Measurements from ENCODE around the gene RPRD1B.

RPRD1B gene

GRCh38 chr20:38085026-38085425, 51.5 kb downstream of the RPRD1B start:
- TF ChIP-seq CTCF (IDR thresholded peaks at IDR 0.05; ENCODE audit: insufficient read depth, low read length, missing control alignments) = no peak
- POLR2A ChIA-PET = interaction anchor here (1.1 to 1.2 kb wide), 3 partner anchors 12 to 133 kb away, joined by 3 to 6 read pairs (median 4); no protein-coding TSS in a partner anchor
- CTCF ChIA-PET = interaction anchor here (1.5 to 24.2 kb wide), 3 partner anchors 11 to 136 kb away, joined by 3 to 521 read pairs (median 69); no protein-coding TSS in a partner anchor
- no peak overlapping the region for H3K4me3 ChIP-seq (ENCODE audit: low read depth, low read length)
- DNase-seq (ENCODE audit: low read depth, low spot score) = no peak

DNA sequence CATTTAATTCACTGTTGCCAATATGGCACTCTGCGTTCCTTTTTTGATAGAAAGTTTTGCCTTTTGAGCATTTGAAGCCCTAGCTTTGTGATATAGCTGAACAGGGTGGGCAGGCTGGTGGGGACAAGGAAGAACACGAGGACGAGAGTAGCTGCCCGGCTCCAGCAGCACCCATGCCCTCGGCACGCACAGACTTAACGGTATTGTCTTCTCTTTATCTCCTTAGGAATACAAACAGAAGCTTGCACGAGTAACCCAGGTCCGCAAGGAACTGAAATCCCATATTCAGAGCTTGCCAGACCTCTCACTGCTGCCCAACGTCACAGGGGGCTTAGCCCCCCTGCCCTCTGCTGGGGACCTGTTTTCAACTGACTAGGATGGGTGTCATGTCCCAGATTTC, 56.0 kb downstream of the RPRD1B start:
- no peak overlapping the region for H3K4me3 ChIP-seq (ENCODE audit: low read depth, low read length)
- TF ChIP-seq CTCF (IDR thresholded peaks at IDR 0.05; ENCODE audit: insufficient read depth, low read length, missing control alignments) = no peak
- ChIA-PET POLR2A (no interaction called here), CTCF (interaction anchor here (1.0 to 24.2 kb wide), 4 partner anchors 9 to 131 kb away, joined by 3 to 521 read pairs (median 6); no protein-coding TSS in a partner anchor)
- no peak for DNase-seq (ENCODE audit: low read depth, low spot score)

- CTCF ChIA-PET = interaction anchor here (2.0 to 24.2 kb wide), 3 partner anchors 16 to 131 kb away, joined by 4 to 521 read pairs (median 9); no protein-coding TSS in a partner anchor
Measured at GRCh38 chr20:38090061-38090460, 56.5 kb downstream of the RPRD1B start.

DNA sequence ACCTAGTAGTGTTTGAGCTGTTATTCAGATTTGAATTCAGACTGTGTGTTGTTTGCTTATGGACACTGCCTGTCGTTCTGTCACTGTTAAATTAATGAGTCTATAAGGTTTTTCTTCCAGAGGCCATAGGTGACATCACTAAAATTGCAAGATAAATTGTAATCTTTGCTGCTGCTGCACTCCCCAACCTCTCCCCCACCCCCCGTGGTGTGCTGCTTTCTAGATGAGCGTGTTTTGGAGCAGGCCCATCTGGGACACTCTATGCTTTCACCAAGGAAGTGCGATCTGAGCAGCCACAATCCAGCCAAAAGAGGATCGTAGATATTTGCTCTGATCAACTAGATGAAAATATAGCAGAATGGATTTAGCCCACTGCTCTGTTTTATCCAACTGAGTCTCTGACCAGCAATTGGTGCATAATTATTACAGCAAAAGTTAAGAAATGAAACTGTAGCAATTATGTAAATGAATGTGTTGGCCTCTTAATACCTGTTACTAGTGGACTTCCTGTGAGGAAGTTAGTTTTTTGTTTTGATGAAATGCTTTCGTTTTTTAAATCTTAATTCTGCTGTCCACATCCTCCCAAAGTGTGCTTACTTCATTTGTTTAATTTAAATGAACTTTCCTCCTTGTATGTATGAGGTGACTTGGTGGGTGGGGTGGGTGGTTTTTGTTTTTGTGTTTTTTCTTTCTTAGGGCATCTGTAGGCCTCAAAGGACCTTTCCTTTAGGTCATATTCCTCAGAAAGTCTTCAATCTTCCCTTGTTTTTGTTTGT, 58.1 kb downstream of the RPRD1B start:
- DNase-seq (ENCODE audit: low read depth, low spot score) = no peak
- TF ChIP-seq CTCF (IDR thresholded peaks at IDR 0.05; ENCODE audit: insufficient read depth, low read length, missing control alignments) = no peak
- POLR2A ChIA-PET = no interaction called here
- CTCF ChIA-PET = interaction anchor here (0.7 to 24.2 kb wide), 5 partner anchors 9 to 129 kb away, joined by 3 to 521 read pairs (median 4); no protein-coding TSS in a partner anchor
- H3K4me3 ChIP-seq (ENCODE audit: low read depth, low read length) = no peak overlapping the region

More at GRCh38 chr20:38090061-38090460, 56.5 kb downstream of the RPRD1B start:
- no peak for DNase-seq (ENCODE audit: low read depth, low spot score)
- POLR2A ChIA-PET = no interaction called here
- TF ChIP-seq CTCF (IDR thresholded peaks at IDR 0.05; ENCODE audit: insufficient read depth, low read length, missing control alignments) = no peak
- H3K4me3 ChIP-seq (ENCODE audit: low read depth, low read length) = no peak overlapping the region

- CTCF ChIA-PET = interaction anchor here (1.3 to 24.2 kb wide), 5 partner anchors 13 to 128 kb away, joined by 3 to 521 read pairs (median 9); no protein-coding TSS in a partner anchor
- no peak for DNase-seq (ENCODE audit: low read depth, low spot score)
- POLR2A ChIA-PET = no interaction called here
- no peak overlapping the region for H3K4me3 ChIP-seq (ENCODE audit: low read depth, low read length)
- TF ChIP-seq CTCF (IDR thresholded peaks at IDR 0.05; ENCODE audit: insufficient read depth, low read length, missing control alignments) = no peak
Measured at GRCh38 chr20:38092260-38092857, 58.8 kb downstream of the RPRD1B start.

DNA sequence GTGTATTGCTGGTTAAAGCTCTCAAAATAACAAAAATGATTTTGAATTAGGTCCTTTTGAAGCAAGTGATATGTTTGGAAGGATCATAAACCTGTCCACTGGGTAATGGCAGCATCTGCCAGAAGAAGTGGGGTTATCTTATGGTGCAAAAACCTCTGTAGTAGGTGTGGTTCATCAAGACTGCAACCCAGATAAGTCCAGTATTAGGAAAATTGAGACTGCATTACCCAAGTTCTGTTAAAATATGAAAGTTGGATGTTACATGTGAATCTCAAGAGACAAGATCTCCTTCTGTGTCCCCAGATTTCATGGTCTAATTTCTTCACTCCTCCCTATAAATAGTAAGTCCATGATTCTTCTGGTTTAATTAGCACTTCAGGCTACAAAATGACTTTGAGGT, 59.4 kb downstream of the RPRD1B start:
- POLR2A ChIA-PET = no interaction called here
- no peak overlapping the region for H3K4me3 ChIP-seq (ENCODE audit: low read depth, low read length)
- no peak for TF ChIP-seq CTCF (IDR thresholded peaks at IDR 0.05; ENCODE audit: insufficient read depth, low read length, missing control alignments)
- CTCF ChIA-PET = interaction anchor here (2.8 to 24.2 kb wide), 2 partner anchors 19 to 128 kb away, joined by 16 to 521 read pairs; no protein-coding TSS in a partner anchor
- no peak for DNase-seq (ENCODE audit: low read depth, low spot score)
